Measurements from ENCODE around the gene F5. TPM values are rescaled to one million over a fixed set of nuclear protein-coding genes. Genes with fewer than 3 reads are reported as not detected.

The F5 gene
- total RNA-seq, 4 donors from 2014 or later: 0.79 to 3.0 (median 1.8) TPM

GRCh38 chr1:169618367-169618766 lies 32.1 kb upstream of the F5 start:
- Histone ChIP-seq H3K36me3 (no peaks in the 10 kb centered on the region), H3K9me3 (no peaks in the 10 kb centered on the region), H3K27me3 (no peaks in the 10 kb centered on the region), H3K4me3 (replicated peaks in 1 of 3) (no peak overlapping the region), H3K27ac (no peak overlapping the region), H3K4me1 (no peaks in the 10 kb centered on the region)
- DNase-seq: no peak
- TF ChIP-seq CTCF (IDR thresholded peaks at IDR 0.05): no peak
- TF ChIP-seq POLR2A (IDR thresholded peaks at IDR 0.05): no peak
- WGBS, 2 donors: 36 to 43% methylated on average over 2 of the region's 2 CpGs
- intact Hi-C loops (cut with DNase I): no loop called here

- DNase-seq: no peak
- H3K4me1 ChIP-seq: no peaks in the 10 kb centered on the region
- WGBS, 2 donors: 45 to 79% methylated on average over 5 of the region's 5 CpGs
- no peaks in the 10 kb centered on the region for H3K9me3 ChIP-seq
- H3K4me3 ChIP-seq (replicated peaks in 1 of 3): no peak overlapping the region
- no peaks in the 10 kb centered on the region for H3K36me3 ChIP-seq
- H3K27me3 ChIP-seq: no peaks in the 10 kb centered on the region
- intact Hi-C loops (cut with DNase I): no loop called here
- no peak overlapping the region for H3K27ac ChIP-seq
- TF ChIP-seq CTCF (IDR thresholded peaks at IDR 0.05) (no peak), POLR2A (IDR thresholded peaks at IDR 0.05) (no peak)
These were observed 29.5 kb upstream of the F5 start for GRCh38 chr1:169615803-169616202.

GRCh38 chr1:169610858-169611257 lies 24.6 kb upstream of the F5 start:
- Histone ChIP-seq H3K4me3 (replicated peaks in 1 of 3) (no peak overlapping the region), H3K27me3 (no peaks in the 10 kb centered on the region), H3K36me3 (no peaks in the 10 kb centered on the region), H3K4me1 (no peaks in the 10 kb centered on the region), H3K9me3 (no peaks in the 10 kb centered on the region), H3K27ac (no peak overlapping the region)
- 91 to 93% methylated on average over 6 of the region's 6 CpGs for WGBS, 2 donors
- TF ChIP-seq CTCF (IDR thresholded peaks at IDR 0.05): no peak
- TF ChIP-seq POLR2A (IDR thresholded peaks at IDR 0.05): no peak
- intact Hi-C loops (cut with DNase I): no loop called here
- no peak for DNase-seq

GRCh38 chr1:169610108-169610507 lies 23.8 kb upstream of the F5 start:
- intact Hi-C loops (cut with DNase I): no loop called here
- Histone ChIP-seq H3K27me3 (no peaks in the 10 kb centered on the region), H3K4me3 (replicated peaks in 1 of 3) (no peak overlapping the region), H3K4me1 (no peaks in the 10 kb centered on the region), H3K36me3 (no peaks in the 10 kb centered on the region), H3K9me3 (no peaks in the 10 kb centered on the region), H3K27ac (no peak overlapping the region)
- no peak for TF ChIP-seq POLR2A (IDR thresholded peaks at IDR 0.05)
- no peak for TF ChIP-seq CTCF (IDR thresholded peaks at IDR 0.05)
- no peak for DNase-seq
- 23 to 24% methylated on average over 1 of the region's 1 CpG for WGBS, 2 donors

GRCh38 chr1:169608226-169608625 lies 21.9 kb upstream of the F5 start:
- H3K9me3 ChIP-seq: no peaks in the 10 kb centered on the region
- no peaks in the 10 kb centered on the region for H3K36me3 ChIP-seq
- TF ChIP-seq POLR2A (IDR thresholded peaks at IDR 0.05) (no peak), CTCF (IDR thresholded peaks at IDR 0.05) (no peak)
- intact Hi-C loops (cut with DNase I): no loop called here
- H3K4me3 ChIP-seq (replicated peaks in 1 of 3): no peak overlapping the region
- no peak overlapping the region for H3K27ac ChIP-seq
- H3K27me3 ChIP-seq: no peaks in the 10 kb centered on the region
- DNase-seq: no peak
- 89 to 97% methylated on average over 4 of the region's 4 CpGs for WGBS, 2 donors
- H3K4me1 ChIP-seq: no peaks in the 10 kb centered on the region
